Activated T-helper 1 cell treated with Interleukin-2 at 50 U/mL for 16 hours (primary cell): Measurements from ENCODE around the gene ZNF317.
A peak's percentile ranks its signal among the peaks of the same experiment; 100 is the strongest.

Experiments
- DNase-seq: peaks from one replicate; pipeline ENCODE4 v3.0.0-alpha.2; 2020; ENCODE audit warnings: low read depth

The ZNF317 gene

GRCh38 chr19:9140159-9140874 is at the start of gene ZNF317:
Gene ZNF317, plus strand, starts transcription at chr19:9140397. Its CDS starts 15,620 bp downstream, at chr19:9156017.
- peak; percentile 77 for DNase-seq

- DNase-seq, result no peak
Measured at GRCh38 chr19:9107375-9107774, 32.8 kb upstream of the ZNF317 start, which contains the start of gene OR7G2. Gene OR7G2, minus strand, starts transcription at chr19:9107475. Its CDS starts 4,232 bp downstream, at chr19:9103243.

GRCh38 chr19:9109959-9110358 is 30.2 kb upstream of the ZNF317 start:
- DNase-seq, result no peak

GRCh38 chr19:9115307-9115813 is 24.8 kb upstream of the ZNF317 start, which contains the start of gene OR7G1:
Gene OR7G1, minus strand, starts transcription at chr19:9115763. Its CDS starts 0 bp downstream, at chr19:9115763.
- no peak for DNase-seq

GRCh38 chr19:9116547-9116946 is 23.6 kb upstream of the ZNF317 start:
- DNase-seq, result no peak

- DNase-seq, result no peak
Measured at GRCh38 chr19:9126900-9127405, 13.2 kb upstream of the ZNF317 start, which contains the start of gene OR7G3. Gene OR7G3, minus strand, starts transcription at chr19:9126950. Its CDS starts 0 bp downstream, at chr19:9126950.

- no peak for DNase-seq
Measured at GRCh38 chr19:9128171-9128570, 12.0 kb upstream of the ZNF317 start.

- no peak for DNase-seq
Measured at GRCh38 chr19:9130965-9131364, 9.2 kb upstream of the ZNF317 start.

GRCh38 chr19:9132422-9132821 is 7.8 kb upstream of the ZNF317 start:
- no peak for DNase-seq

GRCh38 chr19:9139609-9140158 is 513 bp upstream of the ZNF317 start:
- no peak for DNase-seq

GRCh38 chr19:9144920-9145319 is 4.7 kb downstream of the ZNF317 start:
- DNase-seq, result no peak

GRCh38 chr19:9146882-9147281 is 6.7 kb downstream of the ZNF317 start:
- DNase-seq, result no peak

GRCh38 chr19:9148697-9149096 is 8.5 kb downstream of the ZNF317 start:
- no peak for DNase-seq

- no peak for DNase-seq
Measured at GRCh38 chr19:9149997-9150396, 9.8 kb downstream of the ZNF317 start.

- no peak for DNase-seq
Measured at GRCh38 chr19:9150650-9151049, 10.5 kb downstream of the ZNF317 start.

GRCh38 chr19:9151367-9151766 is 11.2 kb downstream of the ZNF317 start:
- DNase-seq, result no peak

- DNase-seq, result no peak
Measured at GRCh38 chr19:9155591-9155990, 15.4 kb downstream of the ZNF317 start.

- no peak for DNase-seq
Measured at GRCh38 chr19:9156304-9156703, 16.1 kb downstream of the ZNF317 start.

- no peak for DNase-seq
Measured at GRCh38 chr19:9159891-9160290, 19.7 kb downstream of the ZNF317 start.

- no peak for DNase-seq
Measured at GRCh38 chr19:9161427-9161826, 21.2 kb downstream of the ZNF317 start.

- no peak for DNase-seq
Measured at GRCh38 chr19:9165261-9165660, 25.1 kb downstream of the ZNF317 start.

- DNase-seq, result no peak
Measured at GRCh38 chr19:9166846-9167245, 26.6 kb downstream of the ZNF317 start.

GRCh38 chr19:9171393-9171991 is 31.3 kb downstream of the ZNF317 start:
- DNase-seq, result no peak
